ENCODE data around the gene PPP6R2.

- TF ChIP-seq REST (IDR thresholded peaks at IDR 0.05) (no peak), ESRRA (IDR thresholded peaks at IDR 0.05; ENCODE audit: borderline replicate concordance, low read length) (no peak), CHD2 (IDR thresholded peaks at IDR 0.05; ENCODE audit: low read length, partially characterized antibody) (no peak), POLR2AphosphoS2 (conservative IDR thresholded peaks at IDR 0.05; ENCODE audit: low read length) (no peak), CBX2 (IDR thresholded peaks at IDR 0.05; ENCODE audit: borderline replicate concordance, low read depth) (no peak), RCOR1 (IDR thresholded peaks at IDR 0.05; ENCODE audit: low read depth, low read length) (no peak), SMC3 (IDR thresholded peaks at IDR 0.05) (no peak), NR3C1 (IDR thresholded peaks at IDR 0.05) (no peak), CEBPB (IDR thresholded peaks at IDR 0.05) (no peak)
- TF ChIP-seq, protein P1, sequence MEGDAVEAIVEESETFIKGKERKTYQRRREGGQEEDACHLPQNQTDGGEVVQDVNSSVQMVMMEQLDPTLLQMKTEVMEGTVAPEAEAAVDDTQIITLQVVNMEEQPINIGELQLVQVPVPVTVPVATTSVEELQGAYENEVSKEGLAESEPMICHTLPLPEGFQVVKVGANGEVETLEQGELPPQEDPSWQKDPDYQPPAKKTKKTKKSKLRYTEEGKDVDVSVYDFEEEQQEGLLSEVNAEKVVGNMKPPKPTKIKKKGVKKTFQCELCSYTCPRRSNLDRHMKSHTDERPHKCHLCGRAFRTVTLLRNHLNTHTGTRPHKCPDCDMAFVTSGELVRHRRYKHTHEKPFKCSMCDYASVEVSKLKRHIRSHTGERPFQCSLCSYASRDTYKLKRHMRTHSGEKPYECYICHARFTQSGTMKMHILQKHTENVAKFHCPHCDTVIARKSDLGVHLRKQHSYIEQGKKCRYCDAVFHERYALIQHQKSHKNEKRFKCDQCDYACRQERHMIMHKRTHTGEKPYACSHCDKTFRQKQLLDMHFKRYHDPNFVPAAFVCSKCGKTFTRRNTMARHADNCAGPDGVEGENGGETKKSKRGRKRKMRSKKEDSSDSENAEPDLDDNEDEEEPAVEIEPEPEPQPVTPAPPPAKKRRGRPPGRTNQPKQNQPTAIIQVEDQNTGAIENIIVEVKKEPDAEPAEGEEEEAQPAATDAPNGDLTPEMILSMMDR (IDR thresholded peaks at IDR 0.05) = no peak
Observed at GRCh38 chr22:50307890-50308596, 35.1 kb upstream of the PPP6R2 start.

Measured in A549 (cell line).